ENCODE results near the gene MCTP1. TPM values are rescaled to one million over a fixed set of nuclear protein-coding genes. Genes with fewer than 3 reads are reported as not detected.

MCTP1 gene
- total RNA-seq, 1 donor from 2014 or later, result 3.7 TPM

DNA sequence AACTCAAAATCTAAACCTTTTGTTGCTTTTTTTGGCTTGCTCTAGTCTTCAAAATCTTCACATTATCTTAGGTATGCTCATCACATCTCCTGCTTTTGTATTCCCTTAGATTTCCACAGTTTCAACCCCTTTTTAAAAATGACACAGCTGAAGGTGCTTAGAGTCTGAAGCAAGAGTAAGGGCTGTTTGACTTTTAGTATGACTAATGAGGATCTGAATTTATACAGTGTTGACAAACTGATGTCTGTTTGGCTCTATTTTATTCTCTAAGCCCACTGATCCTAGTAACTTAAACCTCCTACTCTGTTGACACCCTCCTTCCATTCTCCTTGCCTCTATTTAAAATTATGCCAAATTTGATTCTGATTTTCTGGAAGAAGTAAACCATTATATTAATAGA, 200.1 kb downstream of the MCTP1 start:
- peaks cover 12% of the 10 kb centered on the region for H3K4me1 ChIP-seq
- H3K9ac ChIP-seq, result no peak overlapping the region
- H3K27me3 ChIP-seq, result no peaks in the 10 kb centered on the region
- Mint-ChIP-seq H3K27me3 (ENCODE audit: insufficient read depth, low read depth) (no peaks in the 10 kb centered on the region), H3K9me3 (no peaks in the 10 kb centered on the region), H3K27ac (no peak overlapping the region), H3K4me3 (no peak overlapping the region), H3K36me3 (no peaks in the 10 kb centered on the region), H3K4me1 (peaks cover 16% of the 10 kb centered on the region)
- no peaks in the 10 kb centered on the region for H3K79me2 ChIP-seq (ENCODE audit: low read depth)
- no peak for TF ChIP-seq EZH2 (IDR thresholded peaks at IDR 0.05)
- no peak for TF ChIP-seq EZH2phosphoT487 (IDR thresholded peaks at IDR 0.05)
- TF ChIP-seq, protein P1, sequence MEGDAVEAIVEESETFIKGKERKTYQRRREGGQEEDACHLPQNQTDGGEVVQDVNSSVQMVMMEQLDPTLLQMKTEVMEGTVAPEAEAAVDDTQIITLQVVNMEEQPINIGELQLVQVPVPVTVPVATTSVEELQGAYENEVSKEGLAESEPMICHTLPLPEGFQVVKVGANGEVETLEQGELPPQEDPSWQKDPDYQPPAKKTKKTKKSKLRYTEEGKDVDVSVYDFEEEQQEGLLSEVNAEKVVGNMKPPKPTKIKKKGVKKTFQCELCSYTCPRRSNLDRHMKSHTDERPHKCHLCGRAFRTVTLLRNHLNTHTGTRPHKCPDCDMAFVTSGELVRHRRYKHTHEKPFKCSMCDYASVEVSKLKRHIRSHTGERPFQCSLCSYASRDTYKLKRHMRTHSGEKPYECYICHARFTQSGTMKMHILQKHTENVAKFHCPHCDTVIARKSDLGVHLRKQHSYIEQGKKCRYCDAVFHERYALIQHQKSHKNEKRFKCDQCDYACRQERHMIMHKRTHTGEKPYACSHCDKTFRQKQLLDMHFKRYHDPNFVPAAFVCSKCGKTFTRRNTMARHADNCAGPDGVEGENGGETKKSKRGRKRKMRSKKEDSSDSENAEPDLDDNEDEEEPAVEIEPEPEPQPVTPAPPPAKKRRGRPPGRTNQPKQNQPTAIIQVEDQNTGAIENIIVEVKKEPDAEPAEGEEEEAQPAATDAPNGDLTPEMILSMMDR (IDR thresholded peaks at IDR 0.05), result no peak
- no peaks in the 10 kb centered on the region for H3F3A ChIP-seq (ENCODE audit: low read depth)
- no peak overlapping the region for H3K27ac ChIP-seq
- H4K20me1 ChIP-seq (ENCODE audit: low read depth), result no peaks in the 10 kb centered on the region
- H2AFZ ChIP-seq (replicated peaks), result no peak overlapping the region
- H3K4me2 ChIP-seq, result no peak overlapping the region
- H3K4me3 ChIP-seq, result no peak overlapping the region
- no peaks in the 10 kb centered on the region for H3K9me3 ChIP-seq (ENCODE audit: low read depth)
- DNase-seq (ENCODE audit: low spot score), result no peak
- no peaks in the 10 kb centered on the region for H3K36me3 ChIP-seq

DNA sequence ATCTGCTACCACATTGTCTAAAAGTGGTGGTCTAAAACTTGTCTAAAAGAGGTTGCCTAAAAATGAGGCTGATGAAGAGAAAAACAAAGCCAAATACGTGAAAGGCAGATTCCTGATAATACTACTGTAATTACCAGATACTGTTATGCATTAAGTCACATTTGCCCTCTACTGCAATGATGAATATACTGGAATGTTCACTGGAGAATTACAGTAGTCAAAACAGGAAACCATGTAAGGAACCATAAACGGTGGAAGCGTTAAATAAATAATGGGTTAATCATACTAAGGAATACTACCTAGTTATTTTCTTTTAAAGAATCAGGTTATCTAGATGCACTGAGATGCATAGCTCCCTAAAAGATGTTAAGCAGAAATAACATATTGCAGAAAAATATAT, 201.3 kb downstream of the MCTP1 start:
- no peaks in the 10 kb centered on the region for H3K9me3 ChIP-seq (ENCODE audit: low read depth)
- H3K36me3 ChIP-seq, result no peaks in the 10 kb centered on the region
- Mint-ChIP-seq H3K4me3 (no peak overlapping the region), H3K4me1 (peaks cover 16% of the 10 kb centered on the region), H3K27me3 (ENCODE audit: insufficient read depth, low read depth) (no peaks in the 10 kb centered on the region), H3K9me3 (no peaks in the 10 kb centered on the region), H3K36me3 (no peaks in the 10 kb centered on the region), H3K27ac (no peak overlapping the region)
- H3K27ac ChIP-seq, result no peak overlapping the region
- no peaks in the 10 kb centered on the region for H3K79me2 ChIP-seq (ENCODE audit: low read depth)
- H3F3A ChIP-seq (ENCODE audit: low read depth), result no peaks in the 10 kb centered on the region
- no peaks in the 10 kb centered on the region for H3K27me3 ChIP-seq
- TF ChIP-seq EZH2 (IDR thresholded peaks at IDR 0.05), result no peak
- TF ChIP-seq, protein P1 (IDR thresholded peaks at IDR 0.05), result no peak
- no peak for TF ChIP-seq EZH2phosphoT487 (IDR thresholded peaks at IDR 0.05)
- no peak overlapping the region for H2AFZ ChIP-seq (replicated peaks)
- no peak overlapping the region for H3K4me3 ChIP-seq
- no peak overlapping the region for H3K9ac ChIP-seq
- peaks cover 12% of the 10 kb centered on the region for H3K4me1 ChIP-seq
- no peaks in the 10 kb centered on the region for H4K20me1 ChIP-seq (ENCODE audit: low read depth)
- DNase-seq (ENCODE audit: low spot score), result no peak
- no peak overlapping the region for H3K4me2 ChIP-seq

DNA sequence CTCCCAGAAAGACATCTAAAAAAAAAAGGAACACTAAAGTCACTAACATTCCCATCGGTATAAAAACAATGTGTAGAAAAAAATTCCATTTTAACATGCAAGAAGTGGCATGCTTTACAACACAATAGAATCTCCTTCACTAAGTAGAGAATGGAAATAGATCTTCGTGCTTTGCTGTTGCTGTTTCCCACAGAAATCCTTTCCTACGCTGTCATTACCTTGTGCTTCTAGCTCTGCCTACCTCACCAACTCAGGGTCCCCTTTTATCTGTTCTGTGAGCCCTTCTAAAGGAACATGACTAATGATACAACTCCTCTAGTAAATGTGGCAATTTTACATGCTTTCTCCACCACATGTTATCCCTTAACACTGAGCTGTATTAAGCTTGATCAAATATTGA, 202.9 kb downstream of the MCTP1 start:
- TF ChIP-seq EZH2phosphoT487 (IDR thresholded peaks at IDR 0.05) (no peak), EZH2 (IDR thresholded peaks at IDR 0.05) (no peak)
- TF ChIP-seq, protein P1 (IDR thresholded peaks at IDR 0.05), result no peak
- Mint-ChIP-seq H3K36me3 (no peaks in the 10 kb centered on the region), H3K4me1 (peaks cover 16% of the 10 kb centered on the region), H3K9me3 (no peaks in the 10 kb centered on the region), H3K4me3 (peak overlapping the region; percentile 66), H3K27me3 (ENCODE audit: insufficient read depth, low read depth) (no peaks in the 10 kb centered on the region), H3K27ac (peak overlapping the region; percentile 70)
- Histone ChIP-seq H3F3A (ENCODE audit: low read depth) (no peaks in the 10 kb centered on the region), H3K79me2 (ENCODE audit: low read depth) (no peaks in the 10 kb centered on the region), H3K4me3 (no peak overlapping the region), H3K27me3 (no peaks in the 10 kb centered on the region), H3K4me2 (peak overlapping the region; percentile 12), H3K36me3 (no peaks in the 10 kb centered on the region), H2AFZ (replicated peaks) (peak overlapping the region; percentile 81), H3K27ac (no peak overlapping the region), H3K9me3 (ENCODE audit: low read depth) (no peaks in the 10 kb centered on the region), H3K9ac (no peak overlapping the region), H4K20me1 (ENCODE audit: low read depth) (no peaks in the 10 kb centered on the region), H3K4me1 (peaks cover 12% of the 10 kb centered on the region)
- no peak for DNase-seq (ENCODE audit: low spot score)

All from neural progenitor cell (in vitro differentiated cells).